Prostate gland (tissue), 2 donors: ENCODE results near the gene SETBP1.

ENCODE experiments used
- POLR2A ChIP-seq: fragments of 450-650 bp; IDR thresholded peaks from one replicate; pipeline ENCODE4 v1.6.1; 2016; ENCODE audit warnings: antibody characterized with exemption, mild to moderate bottlenecking
- POLR2AphosphoS5 ChIP-seq: sonication (generic); formaldehyde crosslinking; IDR thresholded peaks from one replicate; pipeline ENCODE4 v1.6.1; 2017; ENCODE audit warnings: antibody characterized with exemption
- TF ChIP-seq, protein P1 (sequence below), 4 experiments: fragments of 200-600 bp in 2 of 4; fragments of 450-650 bp in 2 of 4; sonication (generic) in 2 of 4; IDR thresholded peaks; 1 replicate in 3 of 4; 2 replicates in 1 of 4; pipeline ENCODE4 v1.5.1; 2016 to 2019; ENCODE audit warnings: antibody characterized with exemption in 4 of 4, mild to moderate bottlenecking in 2 of 4, moderate library complexity in 2 of 4

DNA sequence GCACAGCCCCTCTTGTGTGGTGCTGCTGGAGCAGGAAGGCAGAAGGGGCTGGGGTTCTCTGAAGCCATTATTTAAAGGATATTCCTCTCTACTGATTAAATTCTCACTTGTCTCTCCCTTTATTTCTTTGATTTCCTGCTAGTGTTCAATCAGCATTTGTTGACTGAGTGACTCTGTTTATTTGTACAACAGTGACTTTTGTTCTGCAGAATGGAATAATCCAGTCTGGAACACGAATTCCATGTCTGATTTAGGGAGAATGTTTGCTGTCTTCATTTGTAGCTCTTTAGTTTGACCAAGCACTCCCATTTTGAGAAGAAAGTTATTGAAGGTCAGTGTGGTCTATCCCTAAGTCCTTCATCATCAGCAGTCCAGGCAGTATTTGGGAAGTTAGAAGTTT, 141.2 kb downstream of the SETBP1 start:
- TF ChIP-seq, protein P1, sequence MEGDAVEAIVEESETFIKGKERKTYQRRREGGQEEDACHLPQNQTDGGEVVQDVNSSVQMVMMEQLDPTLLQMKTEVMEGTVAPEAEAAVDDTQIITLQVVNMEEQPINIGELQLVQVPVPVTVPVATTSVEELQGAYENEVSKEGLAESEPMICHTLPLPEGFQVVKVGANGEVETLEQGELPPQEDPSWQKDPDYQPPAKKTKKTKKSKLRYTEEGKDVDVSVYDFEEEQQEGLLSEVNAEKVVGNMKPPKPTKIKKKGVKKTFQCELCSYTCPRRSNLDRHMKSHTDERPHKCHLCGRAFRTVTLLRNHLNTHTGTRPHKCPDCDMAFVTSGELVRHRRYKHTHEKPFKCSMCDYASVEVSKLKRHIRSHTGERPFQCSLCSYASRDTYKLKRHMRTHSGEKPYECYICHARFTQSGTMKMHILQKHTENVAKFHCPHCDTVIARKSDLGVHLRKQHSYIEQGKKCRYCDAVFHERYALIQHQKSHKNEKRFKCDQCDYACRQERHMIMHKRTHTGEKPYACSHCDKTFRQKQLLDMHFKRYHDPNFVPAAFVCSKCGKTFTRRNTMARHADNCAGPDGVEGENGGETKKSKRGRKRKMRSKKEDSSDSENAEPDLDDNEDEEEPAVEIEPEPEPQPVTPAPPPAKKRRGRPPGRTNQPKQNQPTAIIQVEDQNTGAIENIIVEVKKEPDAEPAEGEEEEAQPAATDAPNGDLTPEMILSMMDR (IDR thresholded peaks at IDR 0.05), result no peak
- TF ChIP-seq POLR2AphosphoS5 (no peak), POLR2A (no peak)
